ENCODE data around the gene LCN12.

GRCh38 chr9:136949817-136950655 is 2.0 kb upstream of the LCN12 start:
- TF ChIP-seq CTCF (IDR thresholded peaks at IDR 0.05), result peak in 2 of 4 experiments; percentile 29 to 31
- peak; percentile 46 to 66 for TF ChIP-seq POLR2A (IDR thresholded peaks at IDR 0.05)
